ENCODE measurements around the gene WLS. TPM values are rescaled to one million over a fixed set of nuclear protein-coding genes. Genes with fewer than 3 reads are reported as not detected.

The WLS gene
- total RNA-seq, 1 donor from 2014 or later, result 306 TPM

GRCh38 chr1:68213843-68214242 lies 18.5 kb downstream of the WLS start:
- Mint-ChIP-seq H3K4me3 (peak overlapping the region; percentile 63), H3K27ac (peak overlapping the region; percentile 44), H3K4me1 (ENCODE audit: unreplicated experiment) (peaks cover 54% of the 10 kb centered on the region), H3K9me3 (peaks cover 9% of the 10 kb centered on the region), H3K27me3 (no peaks in the 10 kb centered on the region), H3K36me3 (peaks cover 15% of the 10 kb centered on the region)
- no peak for DNase-seq (ENCODE audit: extremely low spot score, unreplicated experiment)
- TF ChIP-seq, protein P1, sequence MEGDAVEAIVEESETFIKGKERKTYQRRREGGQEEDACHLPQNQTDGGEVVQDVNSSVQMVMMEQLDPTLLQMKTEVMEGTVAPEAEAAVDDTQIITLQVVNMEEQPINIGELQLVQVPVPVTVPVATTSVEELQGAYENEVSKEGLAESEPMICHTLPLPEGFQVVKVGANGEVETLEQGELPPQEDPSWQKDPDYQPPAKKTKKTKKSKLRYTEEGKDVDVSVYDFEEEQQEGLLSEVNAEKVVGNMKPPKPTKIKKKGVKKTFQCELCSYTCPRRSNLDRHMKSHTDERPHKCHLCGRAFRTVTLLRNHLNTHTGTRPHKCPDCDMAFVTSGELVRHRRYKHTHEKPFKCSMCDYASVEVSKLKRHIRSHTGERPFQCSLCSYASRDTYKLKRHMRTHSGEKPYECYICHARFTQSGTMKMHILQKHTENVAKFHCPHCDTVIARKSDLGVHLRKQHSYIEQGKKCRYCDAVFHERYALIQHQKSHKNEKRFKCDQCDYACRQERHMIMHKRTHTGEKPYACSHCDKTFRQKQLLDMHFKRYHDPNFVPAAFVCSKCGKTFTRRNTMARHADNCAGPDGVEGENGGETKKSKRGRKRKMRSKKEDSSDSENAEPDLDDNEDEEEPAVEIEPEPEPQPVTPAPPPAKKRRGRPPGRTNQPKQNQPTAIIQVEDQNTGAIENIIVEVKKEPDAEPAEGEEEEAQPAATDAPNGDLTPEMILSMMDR (conservative IDR thresholded peaks at IDR 0.05), result no peak

- peaks cover 66% of the 10 kb centered on the region for H3K4me1 Mint-ChIP-seq (ENCODE audit: unreplicated experiment)
- no peaks in the 10 kb centered on the region for H3K27me3 Mint-ChIP-seq
- DNase-seq (ENCODE audit: extremely low spot score, unreplicated experiment), result no peak
- H3K36me3 Mint-ChIP-seq, result peaks cover 21% of the 10 kb centered on the region
- peak overlapping the region; percentile 8 for H3K4me3 Mint-ChIP-seq
- TF ChIP-seq, protein P1 (conservative IDR thresholded peaks at IDR 0.05), result no peak
- H3K27ac Mint-ChIP-seq, result no peak overlapping the region
- peaks cover 9% of the 10 kb centered on the region for H3K9me3 Mint-ChIP-seq
These were observed 20.5 kb downstream of the WLS start for GRCh38 chr1:68211761-68212380.

GRCh38 chr1:68210829-68211228 lies 21.5 kb downstream of the WLS start:
- TF ChIP-seq, protein P1 (conservative IDR thresholded peaks at IDR 0.05), result no peak
- peaks cover 9% of the 10 kb centered on the region for H3K9me3 Mint-ChIP-seq
- H3K4me3 Mint-ChIP-seq, result no peak overlapping the region

GRCh38 chr1:68210027-68210426 lies 22.3 kb downstream of the WLS start:
- Mint-ChIP-seq H3K4me3 (no peak overlapping the region), H3K27ac (no peak overlapping the region), H3K9me3 (peaks cover 9% of the 10 kb centered on the region), H3K27me3 (no peaks in the 10 kb centered on the region), H3K4me1 (ENCODE audit: unreplicated experiment) (peaks cover 70% of the 10 kb centered on the region), H3K36me3 (peaks cover 28% of the 10 kb centered on the region)
- TF ChIP-seq, protein P1 (conservative IDR thresholded peaks at IDR 0.05), result no peak
- no peak for DNase-seq (ENCODE audit: extremely low spot score, unreplicated experiment)

More at GRCh38 chr1:68210829-68211228, 21.5 kb downstream of the WLS start:
- Mint-ChIP-seq H3K4me1 (ENCODE audit: unreplicated experiment) (peaks cover 66% of the 10 kb centered on the region), H3K27me3 (no peaks in the 10 kb centered on the region), H3K36me3 (peaks cover 24% of the 10 kb centered on the region), H3K27ac (no peak overlapping the region)
- DNase-seq (ENCODE audit: extremely low spot score, unreplicated experiment), result no peak

GRCh38 chr1:68206848-68207689 lies 25.3 kb downstream of the WLS start:
- TF ChIP-seq, protein P1 (conservative IDR thresholded peaks at IDR 0.05), result no peak
- Mint-ChIP-seq H3K36me3 (peaks cover 21% of the 10 kb centered on the region), H3K9me3 (peaks cover 4% of the 10 kb centered on the region), H3K4me1 (ENCODE audit: unreplicated experiment) (peaks cover 71% of the 10 kb centered on the region), H3K27me3 (no peaks in the 10 kb centered on the region), H3K27ac (peak overlapping the region; percentile 29), H3K4me3 (no peak overlapping the region)
- DNase-seq (ENCODE audit: extremely low spot score, unreplicated experiment), result no peak

Data from type B pancreatic cell (in vitro differentiated cells).